Right ventricle myocardium inferior (tissue), 1 donor: ENCODE measurements around the gene IFFO2. TPM values are rescaled to one million over a fixed set of nuclear protein-coding genes. Genes with fewer than 3 reads are reported as not detected.

Experiments used
- ATAC-seq: fragments of 200-7000 bp; cut with Tn5 transposase; one replicate; pipeline ENCODE4 v1.9.1; 2020; ENCODE audit warnings: mild to moderate bottlenecking, moderate library complexity
- DNase-seq: peaks from one replicate; pipeline ENCODE4 v3.0.0; 2021; ENCODE audit errors: missing footprints
- intact Hi-C: fragments of 100-400 bp; cut with DNase I; formaldehyde crosslinking; loops from one replicate; pipeline ENCODE4 v1.11.0; 2022
- long read RNA-seq: library from polyadenylated mRNA; unstranded; transcript quantifications from one replicate; pipeline ENCODE4 v2.0.0, GENCODE V29; 2021
- total RNA-seq: library from RNA; stranded (reverse); fragmentation: NEBNext Ultra II Directional; extraction: Animal tissue kit (Norgen Biotek cat#: 25700); gene quantifications from one replicate; pipeline ENCODE4 v1.2.1, GENCODE V29; 2021
- donor health status: DM: no; HTN: yes; CAD: no; lungs with severe emphysema.

Gene IFFO2
- 5.2 TPM for total RNA-seq
- long read RNA-seq, result 0 reads

DNA sequence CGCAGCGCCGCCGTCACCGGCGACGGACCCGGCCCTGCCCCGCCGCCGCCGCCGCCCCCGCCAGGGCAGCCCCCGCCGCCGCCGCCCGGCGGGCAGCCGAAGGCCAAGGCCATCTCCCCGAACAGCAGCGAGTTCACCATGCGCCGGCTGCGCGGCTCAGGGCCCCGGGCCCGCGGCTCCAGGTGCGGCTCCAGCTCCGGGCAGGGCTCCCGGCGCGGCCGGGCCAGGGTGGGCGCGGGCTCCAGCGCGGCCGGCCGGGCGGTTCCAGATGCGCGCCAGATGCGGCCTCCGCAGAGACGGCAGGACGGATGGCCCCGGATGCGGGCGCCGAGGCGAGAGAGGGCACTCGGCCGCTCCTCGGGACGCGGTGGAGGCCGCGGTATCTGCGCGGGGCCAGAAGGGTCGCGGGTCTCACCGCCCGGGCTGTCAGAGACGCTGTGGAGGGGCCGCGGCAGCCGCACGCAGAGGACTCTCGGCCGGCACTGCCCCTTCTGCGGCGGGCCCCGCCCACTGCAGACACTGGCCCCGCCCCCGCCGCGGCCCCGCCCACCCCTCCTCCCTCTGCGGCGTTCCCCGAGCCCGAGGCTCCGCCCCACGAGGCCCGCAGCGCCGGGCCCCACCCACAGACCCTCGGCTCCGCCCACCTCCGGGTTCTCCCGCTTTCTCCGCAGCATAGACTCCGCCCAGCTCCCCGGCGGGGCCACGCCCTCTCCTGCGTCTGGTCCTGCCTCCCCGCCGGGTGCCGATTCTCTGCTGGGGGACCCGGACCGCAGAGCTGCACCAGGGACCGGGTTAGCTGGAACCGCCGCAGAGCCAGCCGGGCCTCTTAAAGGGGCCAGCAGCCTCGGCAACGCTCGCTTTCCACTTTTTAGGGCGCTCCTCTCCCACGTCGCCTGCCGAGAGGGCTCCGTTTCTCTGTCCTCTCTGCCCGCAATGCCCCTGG lies at the start of gene IFFO2:
Gene IFFO2, minus strand, starts transcription at position 484 of the 943 bp plus-strand sequence. Its CDS starts 344 bp downstream, at position 140.
- intact Hi-C loops, result loop anchor here (1.0 to 5.0 kb wide), 3 partner anchors 48 to 131 kb away; no protein-coding TSS in a partner anchor
- DNase-seq (peak; percentile 99), ATAC-seq (peak; percentile 99)

DNA sequence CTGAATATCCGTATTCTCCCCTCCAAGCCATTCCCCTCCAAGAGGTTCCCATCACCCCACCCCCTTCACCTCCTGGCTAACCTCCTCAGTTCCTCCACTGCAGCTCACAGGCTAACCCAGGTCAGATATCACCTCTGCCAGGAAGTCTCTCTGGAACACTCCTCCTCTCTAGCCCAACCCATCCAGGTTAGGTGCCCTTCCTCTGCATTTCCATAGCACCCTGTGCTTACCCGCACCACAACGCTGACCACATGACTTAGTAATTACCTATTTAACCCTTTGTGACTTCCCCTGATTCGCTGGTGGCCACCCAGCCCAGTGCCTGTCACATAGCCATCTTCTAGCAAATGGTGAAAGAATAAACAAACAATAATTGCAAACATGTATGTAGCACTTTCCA lies 49.5 kb upstream of the IFFO2 start:
- intact Hi-C loops, result no loop called here
- DNase-seq, result no peak
- ATAC-seq, result no peak

DNA sequence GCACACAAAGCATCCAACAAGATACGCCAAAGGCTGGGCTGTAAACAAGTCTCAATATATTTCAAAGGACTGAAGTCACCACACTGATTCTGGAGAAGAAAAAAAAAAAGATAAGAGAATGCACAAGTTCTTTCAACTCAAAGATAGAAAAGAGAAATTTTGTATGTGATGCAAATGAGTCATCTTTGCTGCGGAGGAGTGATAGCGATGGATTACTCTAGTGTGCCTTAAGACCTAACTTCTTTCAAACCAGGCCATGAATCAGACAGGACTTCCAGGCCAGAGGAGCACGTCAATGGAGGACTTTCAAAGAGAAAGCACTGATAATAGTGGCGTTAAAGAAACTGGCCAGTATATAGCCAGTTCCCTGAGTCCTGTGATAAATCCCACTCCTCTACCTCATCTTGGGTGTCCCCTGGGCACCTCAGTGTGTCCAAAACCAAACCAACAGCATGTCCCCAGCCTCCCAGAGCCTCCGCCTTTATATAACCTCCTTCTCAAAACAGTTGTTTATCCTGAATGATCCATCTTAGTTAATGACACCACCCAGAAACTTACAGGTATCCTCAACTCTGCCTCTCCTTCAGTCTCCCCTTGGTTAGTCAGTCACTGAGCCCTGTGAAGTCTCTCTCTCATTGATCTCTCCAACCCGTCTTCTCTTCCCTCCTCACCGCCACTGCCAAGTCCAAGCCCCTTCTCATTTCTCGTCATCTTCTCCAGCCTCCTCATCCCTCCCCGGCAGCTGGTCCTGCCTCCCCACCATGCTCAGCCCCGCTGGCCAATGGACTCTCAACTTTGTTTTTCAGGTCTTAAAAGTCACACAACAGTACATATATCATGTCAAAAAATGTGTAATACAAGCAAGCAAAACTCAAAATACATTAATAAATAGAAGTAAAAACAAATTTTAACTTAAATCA lies 47.2 kb upstream of the IFFO2 start:
- no peak for ATAC-seq
- intact Hi-C loops, result loop anchor here (1.0 kb wide), 1 partner anchor 46 kb away; no protein-coding TSS in a partner anchor
- no peak for DNase-seq

DNA sequence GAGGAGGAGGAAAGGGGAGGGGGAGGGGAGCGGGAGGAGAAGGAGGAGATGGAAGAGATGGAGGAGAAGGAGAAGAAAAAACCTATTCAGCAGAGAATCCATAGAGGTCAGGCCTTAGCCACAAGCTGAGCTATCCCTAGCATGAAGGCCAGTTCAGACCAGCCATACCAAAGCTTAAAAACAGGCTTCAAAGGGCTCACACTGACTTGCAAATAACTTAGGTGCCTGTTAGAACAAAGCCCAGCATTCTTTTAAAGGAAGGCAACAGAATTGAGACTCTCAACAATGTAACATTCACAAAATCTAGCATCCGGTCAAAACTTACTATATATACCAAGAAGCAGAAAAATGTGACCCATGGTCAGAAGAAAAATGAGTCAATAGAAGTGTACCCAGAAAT lies 43.6 kb upstream of the IFFO2 start:
- intact Hi-C loops, result no loop called here
- ATAC-seq, result no peak
- DNase-seq, result no peak

DNA sequence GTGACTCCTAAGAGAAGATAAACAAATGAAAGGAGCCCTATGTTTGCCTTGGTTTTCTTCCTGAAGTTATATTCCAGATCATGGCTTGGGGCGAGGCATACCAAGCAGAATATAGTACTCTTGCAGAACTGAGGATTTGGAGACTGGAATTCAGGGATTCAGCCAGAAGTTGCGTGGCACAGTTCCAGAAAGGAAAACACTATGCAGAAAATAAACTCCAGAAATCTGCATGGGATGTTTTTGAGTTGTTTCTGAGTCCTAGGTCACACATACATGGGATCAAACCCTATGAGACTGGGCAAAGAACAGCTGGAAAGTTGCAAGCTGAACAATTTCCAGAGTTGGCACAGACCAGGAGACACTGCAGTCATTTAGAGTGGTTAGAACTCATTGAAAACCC lies 42.9 kb upstream of the IFFO2 start:
- ATAC-seq, result no peak
- intact Hi-C loops, result no loop called here
- no peak for DNase-seq

DNA sequence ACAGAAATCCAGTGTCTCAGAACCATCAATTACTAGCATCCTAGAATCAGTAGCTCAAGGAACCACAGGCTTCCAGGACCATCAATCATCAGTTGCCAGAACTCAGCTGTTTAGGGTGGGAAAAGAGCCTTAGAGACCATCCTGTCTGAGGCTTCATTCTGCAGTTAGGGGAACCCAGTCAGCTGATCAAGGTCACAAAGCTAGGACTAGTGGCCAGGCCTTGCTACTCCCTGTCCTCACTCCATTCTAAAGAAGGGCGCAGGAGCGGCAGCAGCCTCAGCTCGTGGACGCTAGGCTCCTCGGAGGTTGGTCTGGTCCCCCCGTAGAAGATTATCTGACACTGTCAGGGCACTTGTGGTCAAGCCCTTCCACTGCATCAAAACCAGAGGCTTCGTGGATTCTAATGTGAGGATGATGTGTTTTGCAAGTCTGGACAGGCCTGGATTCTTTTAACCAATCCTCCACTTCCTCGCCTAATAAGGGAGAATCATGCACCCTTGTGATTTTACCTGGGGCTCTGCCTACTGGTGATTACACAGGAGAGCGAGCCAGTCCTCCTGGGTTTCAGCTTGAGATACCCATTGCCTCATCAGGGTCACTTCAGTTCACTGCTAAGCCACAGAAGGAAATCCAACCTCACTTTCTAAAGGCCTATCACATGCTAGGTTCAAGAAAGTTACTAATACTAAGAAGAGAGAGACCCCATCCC lies 41.7 kb upstream of the IFFO2 start:
- ATAC-seq (no peak), DNase-seq (no peak)
- intact Hi-C loops, result no loop called here

DNA sequence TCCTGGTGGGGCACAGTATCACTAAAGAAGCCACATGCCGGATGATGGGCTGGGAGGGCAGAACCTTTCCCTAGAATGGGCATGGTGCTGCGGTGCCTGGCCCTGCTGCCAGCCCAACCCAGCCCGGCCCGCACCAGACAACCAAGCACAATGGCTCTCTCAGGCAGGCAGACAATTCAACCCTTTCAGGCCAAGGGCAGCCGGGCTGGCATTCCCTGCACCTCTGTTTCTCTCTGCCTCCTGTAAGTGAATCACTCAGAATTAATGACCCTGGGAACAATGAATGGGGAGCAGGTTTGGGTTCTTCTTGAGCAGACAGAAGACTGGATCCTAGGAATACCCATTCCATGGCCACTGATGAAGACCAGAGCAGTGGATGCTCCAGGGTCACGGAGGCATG lies 41.0 kb upstream of the IFFO2 start:
- intact Hi-C loops, result no loop called here
- no peak for ATAC-seq

DNA sequence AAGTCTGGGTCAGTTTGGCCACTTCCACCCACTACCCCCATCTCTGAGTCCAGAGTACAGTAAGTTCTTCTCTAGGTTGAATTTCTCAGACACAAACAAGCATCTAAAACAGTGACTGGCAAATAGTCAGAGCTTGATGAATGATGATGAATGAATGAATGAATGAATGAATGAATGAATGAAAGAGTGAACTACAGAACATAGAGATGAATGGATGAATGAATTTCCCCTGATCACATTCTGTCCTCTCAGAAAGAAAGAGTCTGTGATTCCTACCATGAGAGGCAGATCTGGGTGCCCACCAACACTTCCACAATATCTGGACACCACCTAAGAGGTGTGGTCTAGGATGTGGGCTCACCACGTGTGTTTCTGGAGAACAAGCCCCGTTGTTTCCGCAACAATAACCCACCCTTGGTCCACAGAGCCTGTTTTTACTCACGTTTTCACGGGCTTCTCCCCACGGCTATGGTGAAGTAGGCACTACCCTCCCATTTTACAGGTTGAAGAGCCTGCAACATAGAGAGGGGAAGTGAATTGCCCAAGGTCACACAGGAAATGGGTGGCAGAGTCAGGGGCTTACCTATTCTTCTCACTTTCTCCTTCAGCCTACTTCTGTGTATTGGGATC lies 40.2 kb upstream of the IFFO2 start:
- ATAC-seq, result no peak
- no peak for DNase-seq
- intact Hi-C loops, result no loop called here

More for the DNA sequence above, 41.0 kb upstream of the IFFO2 start:
- DNase-seq, result no peak

DNA sequence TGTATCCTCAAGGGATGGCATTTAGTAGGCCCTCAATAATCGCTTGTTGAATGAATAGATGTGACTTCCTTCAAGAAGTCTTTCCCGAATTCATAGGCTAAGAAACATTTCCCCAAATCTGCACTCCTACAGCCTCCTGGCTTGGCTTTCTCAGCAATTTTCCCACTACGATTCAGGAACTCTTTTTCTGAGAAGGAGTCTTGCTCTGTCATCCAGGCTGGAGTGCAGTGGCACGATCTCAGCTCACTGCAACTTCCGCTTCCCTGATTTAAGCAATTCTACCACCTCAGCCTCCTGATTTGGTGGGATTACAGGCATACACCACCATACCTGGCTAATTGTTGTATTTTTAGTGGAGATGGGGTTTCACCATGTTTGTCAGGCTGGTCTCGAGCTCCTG lies 37.9 kb upstream of the IFFO2 start:
- ATAC-seq (no peak), DNase-seq (no peak)
- intact Hi-C loops, result no loop called here

DNA sequence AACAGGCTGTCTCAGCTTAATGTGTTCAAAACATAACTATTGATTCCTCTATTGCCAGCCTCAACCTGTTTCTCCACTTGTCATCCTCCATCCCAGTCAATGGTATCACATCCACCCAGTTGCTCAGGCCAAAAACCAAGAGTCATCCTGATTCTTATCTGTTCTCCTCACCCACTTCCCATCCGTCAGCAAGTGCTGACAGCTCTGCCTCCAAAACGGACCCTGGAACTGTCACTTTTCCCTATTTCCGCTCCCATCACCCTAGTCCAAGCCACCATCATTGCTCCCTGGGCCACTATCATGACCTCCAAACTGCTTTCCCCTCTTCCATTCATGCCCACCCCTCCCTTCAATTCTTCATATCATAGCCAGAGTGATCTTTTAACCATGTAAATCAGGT lies 36.2 kb upstream of the IFFO2 start:
- DNase-seq (no peak), ATAC-seq (no peak)
- intact Hi-C loops, result no loop called here

DNA sequence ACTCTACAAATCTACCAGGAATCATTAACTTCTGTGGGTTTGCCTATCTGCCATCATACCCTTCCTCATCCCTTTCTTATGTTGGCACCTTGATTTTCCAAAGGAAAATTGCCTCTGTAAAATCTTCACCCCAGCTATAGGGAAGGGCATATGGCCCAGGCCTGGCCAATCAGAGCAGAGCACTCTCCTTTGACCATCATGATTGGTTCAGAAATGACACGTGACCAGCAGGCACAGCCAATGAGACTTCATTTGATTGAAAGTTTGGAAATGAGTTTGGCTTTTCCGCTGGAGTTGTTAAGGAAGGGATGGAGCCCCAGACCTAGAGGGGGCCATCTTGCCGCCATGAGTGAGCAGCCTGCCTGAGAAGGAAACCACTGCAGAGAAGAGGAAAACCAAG lies 35.1 kb upstream of the IFFO2 start:
- intact Hi-C loops, result no loop called here
- no peak for DNase-seq
- no peak for ATAC-seq

DNA sequence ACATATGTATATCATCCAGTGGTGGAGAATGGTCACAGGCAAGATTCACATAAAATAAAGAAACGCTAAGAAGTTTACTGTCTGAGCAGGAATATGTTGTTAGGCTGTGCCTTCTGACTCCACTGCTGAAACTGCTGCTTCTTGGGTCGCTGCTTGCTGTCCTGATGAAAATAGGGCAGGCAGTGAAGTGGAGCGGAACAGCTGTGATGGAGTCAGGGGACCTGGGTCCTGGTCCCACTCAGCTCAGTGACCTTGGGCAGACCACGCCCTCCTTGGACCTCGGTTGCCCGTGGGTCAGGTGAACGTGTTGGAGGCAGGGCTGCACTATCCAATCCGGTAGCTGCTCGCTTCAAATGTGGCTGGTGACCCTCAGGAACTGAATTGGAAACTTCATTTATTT lies 33.4 kb upstream of the IFFO2 start:
- ATAC-seq (no peak), DNase-seq (no peak)
- intact Hi-C loops, result no loop called here

DNA sequence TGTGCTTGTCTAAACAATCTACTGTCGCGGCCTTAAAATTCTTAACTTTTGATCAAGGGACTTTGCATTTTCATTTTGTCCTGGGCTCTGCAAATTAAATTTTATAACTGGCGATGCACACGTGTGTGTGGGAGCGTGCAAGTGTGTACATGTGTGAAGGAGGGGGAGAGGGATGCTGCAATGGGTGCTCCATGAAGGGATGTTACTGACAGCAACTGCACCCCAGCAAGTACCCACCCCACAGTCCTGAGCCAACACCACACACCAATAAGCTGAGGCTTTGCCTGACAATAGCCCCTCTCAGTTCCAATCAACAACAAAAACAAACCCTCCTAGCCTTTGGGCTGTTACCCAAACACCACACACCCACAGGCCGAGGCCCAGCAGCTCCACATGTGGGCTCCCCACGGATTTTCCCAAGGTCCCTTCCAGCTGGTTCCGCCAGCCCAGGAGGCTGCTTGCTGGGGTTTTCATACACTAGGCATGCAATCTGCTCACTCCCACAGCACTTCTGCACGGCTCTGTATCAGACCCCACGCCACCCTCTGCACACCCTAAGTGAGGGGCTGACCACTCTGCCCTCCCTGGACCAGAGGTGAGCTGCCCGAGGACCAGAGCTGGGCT lies 32.8 kb upstream of the IFFO2 start:
- no peak for ATAC-seq
- no peak for DNase-seq
- intact Hi-C loops, result no loop called here

DNA sequence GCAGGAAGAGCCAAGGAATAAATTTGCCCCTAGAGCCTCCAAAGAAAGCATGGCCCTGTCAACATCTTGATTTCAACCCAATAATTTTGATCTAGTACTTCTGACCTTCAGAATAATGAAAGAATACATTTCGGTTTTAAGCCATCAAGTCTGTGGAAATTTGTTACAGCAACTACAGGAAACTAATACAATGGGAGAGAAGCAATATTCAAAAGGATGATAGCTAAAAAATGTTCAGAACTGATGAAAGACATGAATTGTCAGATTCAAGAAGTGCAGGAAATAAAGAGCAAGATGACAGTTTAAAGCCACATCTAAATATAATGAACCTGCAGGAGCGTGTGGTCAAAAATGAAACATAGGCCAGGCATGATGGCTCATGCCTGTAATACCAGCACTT lies 24.8 kb upstream of the IFFO2 start:
- DNase-seq (no peak), ATAC-seq (no peak)
- intact Hi-C loops, result no loop called here

DNA sequence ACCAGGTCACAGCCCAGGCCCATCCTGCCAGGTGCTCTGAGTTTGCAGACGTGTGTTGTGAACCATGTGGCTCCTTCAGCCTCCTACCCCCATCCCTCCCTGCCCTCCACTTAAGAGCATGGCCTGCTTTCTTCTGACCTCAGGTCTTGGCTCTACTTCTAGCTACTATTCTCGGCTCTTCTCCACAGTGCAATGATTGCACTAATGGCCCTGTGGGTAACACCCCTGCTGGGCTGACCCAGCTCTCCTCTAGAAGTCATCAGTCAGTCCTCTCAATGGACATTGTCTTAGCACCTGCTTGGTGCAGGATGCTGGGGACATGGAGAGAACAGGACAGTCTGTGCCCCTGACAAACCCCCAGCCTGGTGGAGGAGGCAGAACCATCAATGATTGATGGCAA lies 22.2 kb upstream of the IFFO2 start:
- no peak for DNase-seq
- intact Hi-C loops, result no loop called here
- ATAC-seq, result peak; percentile 85

DNA sequence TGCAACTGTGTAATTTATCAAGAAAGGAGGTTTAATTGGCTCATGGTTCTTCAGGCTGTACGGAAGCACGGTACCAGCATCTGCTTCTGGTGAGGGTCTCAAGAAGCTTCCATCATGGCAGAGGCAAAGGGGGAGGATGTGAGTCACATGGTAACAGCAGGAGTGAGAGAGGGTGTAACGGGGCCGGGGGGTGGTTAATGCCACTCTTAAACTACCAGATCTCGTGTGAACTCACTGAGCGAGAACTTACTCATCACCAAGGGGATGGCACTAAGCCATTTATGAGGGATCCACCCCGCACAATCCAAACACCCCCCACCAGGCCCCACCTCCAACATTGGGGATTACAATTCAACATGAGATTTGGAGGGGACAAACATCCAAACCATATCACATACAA lies 21.0 kb upstream of the IFFO2 start:
- intact Hi-C loops, result no loop called here
- no peak for ATAC-seq

DNA sequence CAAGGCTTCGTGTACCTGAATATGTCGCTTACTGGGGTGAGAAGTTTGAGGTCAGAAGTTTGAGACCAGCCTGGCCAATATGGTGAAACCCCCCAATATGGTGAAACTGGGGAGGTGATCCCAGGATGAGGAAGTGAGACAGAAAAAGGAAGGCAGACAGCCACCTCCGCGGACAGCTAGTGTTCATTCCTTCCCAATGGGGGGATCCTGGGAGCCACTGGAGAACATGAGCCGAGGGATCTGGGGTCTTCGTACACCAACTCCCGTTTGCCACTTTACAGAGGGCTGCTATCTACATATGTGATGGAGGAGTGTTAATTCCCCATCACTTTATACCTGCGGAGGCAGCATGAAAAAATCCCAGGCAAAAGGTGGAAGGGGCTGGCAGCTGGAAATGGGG lies 19.6 kb upstream of the IFFO2 start:
- intact Hi-C loops, result no loop called here
- ATAC-seq (no peak), DNase-seq (no peak)

More for the DNA sequence above, 21.0 kb upstream of the IFFO2 start:
- no peak for DNase-seq

DNA sequence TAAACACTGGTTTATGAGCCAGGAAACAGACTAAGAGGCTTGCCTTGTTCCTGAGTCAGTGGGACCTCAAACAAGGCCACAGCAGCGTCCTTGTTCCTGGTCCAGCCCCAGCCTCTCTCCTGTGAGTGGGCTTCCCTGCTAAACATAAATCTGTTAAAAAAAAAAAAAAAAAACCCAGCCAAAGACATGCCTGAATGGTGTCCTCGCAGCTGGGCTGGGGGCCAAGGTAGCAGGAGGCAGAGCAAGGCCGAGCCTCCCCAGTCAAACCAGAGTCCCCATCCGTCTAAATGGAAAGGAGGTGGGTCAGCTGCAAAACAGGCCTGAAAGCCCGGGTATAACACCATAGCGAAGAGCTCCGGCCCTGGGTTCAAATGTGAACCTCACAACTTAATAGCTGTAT lies 18.1 kb upstream of the IFFO2 start:
- no peak for DNase-seq
- intact Hi-C loops, result no loop called here
- no peak for ATAC-seq
